ENCODE results near the gene LAPTM5. TPM values are rescaled to one million over a fixed set of nuclear protein-coding genes. Genes with fewer than 3 reads are reported as not detected.

LAPTM5 gene
- total RNA-seq, 1 donor from 2014 or later = 7.3 TPM

GRCh38 chr1:30743584-30744059 is 14.0 kb downstream of the LAPTM5 start:
- no peaks in the 10 kb centered on the region for H3K9me3 ChIP-seq (ENCODE audit: control insufficient read depth in 3 of 3, low read length in 3 of 3)
- no peak overlapping the region for H3K27ac ChIP-seq (ENCODE audit: low read depth, low read length)
- H3K27me3 ChIP-seq (ENCODE audit: control insufficient read depth in 3 of 3, insufficient read depth in 3 of 3, low read length in 3 of 3) = peaks cover 0 to 4% (median 0%) of the 10 kb centered on the region in 3 donors
- no peak overlapping the region for H3K9ac ChIP-seq (ENCODE audit: low read depth in 1 of 3, low read length in 3 of 3)
- peaks cover 6 to 20% (median 6%) of the 10 kb centered on the region in 3 donors for H3K4me1 ChIP-seq (ENCODE audit: control insufficient read depth in 3 of 3, insufficient read depth in 3 of 3, low read length in 3 of 3)
- no peaks in the 10 kb centered on the region for H3K36me3 ChIP-seq (ENCODE audit: control insufficient read depth in 3 of 3, insufficient read depth in 3 of 3, low read length in 3 of 3)
- H3K4me3 ChIP-seq (ENCODE audit: low read length in 3 of 3) = no peak overlapping the region

GRCh38 chr1:30742963-30743559 is 14.5 kb downstream of the LAPTM5 start:
- Histone ChIP-seq H3K27me3 (ENCODE audit: control insufficient read depth in 3 of 3, insufficient read depth in 3 of 3, low read length in 3 of 3) (peaks cover 0 to 4% (median 0%) of the 10 kb centered on the region in 3 donors), H3K27ac (ENCODE audit: low read depth, low read length) (no peak overlapping the region), H3K4me3 (ENCODE audit: low read length in 3 of 3) (no peak overlapping the region), H3K9ac (ENCODE audit: low read depth in 1 of 3, low read length in 3 of 3) (no peak overlapping the region), H3K9me3 (ENCODE audit: control insufficient read depth in 3 of 3, low read length in 3 of 3) (no peaks in the 10 kb centered on the region), H3K36me3 (ENCODE audit: control insufficient read depth in 3 of 3, insufficient read depth in 3 of 3, low read length in 3 of 3) (no peaks in the 10 kb centered on the region), H3K4me1 (ENCODE audit: control insufficient read depth in 3 of 3, insufficient read depth in 3 of 3, low read length in 3 of 3) (peaks cover 4 to 15% (median 4%) of the 10 kb centered on the region in 3 donors)

GRCh38 chr1:30742300-30742962 is 15.1 kb downstream of the LAPTM5 start:
- no peak overlapping the region for H3K27ac ChIP-seq (ENCODE audit: low read depth, low read length)
- H3K9ac ChIP-seq (ENCODE audit: low read depth in 1 of 3, low read length in 3 of 3) = no peak overlapping the region
- peaks cover 3 to 10% (median 4%) of the 10 kb centered on the region in 3 donors for H3K4me1 ChIP-seq (ENCODE audit: control insufficient read depth in 3 of 3, insufficient read depth in 3 of 3, low read length in 3 of 3)
- H3K4me3 ChIP-seq (ENCODE audit: low read length in 3 of 3) = no peak overlapping the region
- H3K27me3 ChIP-seq (ENCODE audit: control insufficient read depth in 3 of 3, insufficient read depth in 3 of 3, low read length in 3 of 3) = peaks cover 0 to 4% (median 3%) of the 10 kb centered on the region in 3 donors
- H3K36me3 ChIP-seq (ENCODE audit: control insufficient read depth in 3 of 3, insufficient read depth in 3 of 3, low read length in 3 of 3) = no peaks in the 10 kb centered on the region
- no peaks in the 10 kb centered on the region for H3K9me3 ChIP-seq (ENCODE audit: control insufficient read depth in 3 of 3, low read length in 3 of 3)

- Histone ChIP-seq H3K36me3 (ENCODE audit: control insufficient read depth in 3 of 3, insufficient read depth in 3 of 3, low read length in 3 of 3) (no peaks in the 10 kb centered on the region), H3K27me3 (ENCODE audit: control insufficient read depth in 3 of 3, insufficient read depth in 3 of 3, low read length in 3 of 3) (peaks cover 0 to 4% (median 3%) of the 10 kb centered on the region in 3 donors), H3K9ac (ENCODE audit: low read depth in 1 of 3, low read length in 3 of 3) (no peak overlapping the region), H3K27ac (ENCODE audit: low read depth, low read length) (no peak overlapping the region), H3K4me3 (ENCODE audit: low read length in 3 of 3) (no peak overlapping the region), H3K4me1 (ENCODE audit: control insufficient read depth in 3 of 3, insufficient read depth in 3 of 3, low read length in 3 of 3) (peaks cover 2 to 5% (median 4%) of the 10 kb centered on the region in 3 donors), H3K9me3 (ENCODE audit: control insufficient read depth in 3 of 3, low read length in 3 of 3) (no peaks in the 10 kb centered on the region)
These were observed 16.2 kb downstream of the LAPTM5 start for GRCh38 chr1:30741239-30741894.

- no peak overlapping the region for H3K27ac ChIP-seq (ENCODE audit: low read depth, low read length)
- no peak overlapping the region for H3K4me3 ChIP-seq (ENCODE audit: low read length in 3 of 3)
- H3K27me3 ChIP-seq (ENCODE audit: control insufficient read depth in 3 of 3, insufficient read depth in 3 of 3, low read length in 3 of 3) = peaks cover 0 to 4% (median 3%) of the 10 kb centered on the region in 3 donors
- H3K9me3 ChIP-seq (ENCODE audit: control insufficient read depth in 3 of 3, low read length in 3 of 3) = no peaks in the 10 kb centered on the region
- H3K4me1 ChIP-seq (ENCODE audit: control insufficient read depth in 3 of 3, insufficient read depth in 3 of 3, low read length in 3 of 3) = peaks cover 0 to 3% (median under 1%) of the 10 kb centered on the region in 3 donors
- H3K9ac ChIP-seq (ENCODE audit: low read depth in 1 of 3, low read length in 3 of 3) = no peak overlapping the region
- no peaks in the 10 kb centered on the region for H3K36me3 ChIP-seq (ENCODE audit: control insufficient read depth in 3 of 3, insufficient read depth in 3 of 3, low read length in 3 of 3)
These were observed 17.0 kb downstream of the LAPTM5 start for GRCh38 chr1:30740251-30741238.

GRCh38 chr1:30739601-30740000 is 18.0 kb downstream of the LAPTM5 start:
- Histone ChIP-seq H3K9me3 (ENCODE audit: control insufficient read depth in 3 of 3, low read length in 3 of 3) (no peaks in the 10 kb centered on the region), H3K27me3 (ENCODE audit: control insufficient read depth in 3 of 3, insufficient read depth in 3 of 3, low read length in 3 of 3) (peaks cover 0 to 4% (median 3%) of the 10 kb centered on the region in 3 donors), H3K27ac (ENCODE audit: low read depth, low read length) (no peak overlapping the region), H3K36me3 (ENCODE audit: control insufficient read depth in 3 of 3, insufficient read depth in 3 of 3, low read length in 3 of 3) (no peaks in the 10 kb centered on the region), H3K9ac (ENCODE audit: low read depth in 1 of 3, low read length in 3 of 3) (no peak overlapping the region), H3K4me3 (ENCODE audit: low read length in 3 of 3) (no peak overlapping the region), H3K4me1 (ENCODE audit: control insufficient read depth in 3 of 3, insufficient read depth in 3 of 3, low read length in 3 of 3) (peaks cover 0 to 3% (median 0%) of the 10 kb centered on the region in 3 donors)

GRCh38 chr1:30738715-30739559 is 18.6 kb downstream of the LAPTM5 start:
- Histone ChIP-seq H3K9ac (ENCODE audit: low read depth in 1 of 3, low read length in 3 of 3) (no peak overlapping the region), H3K27me3 (ENCODE audit: control insufficient read depth in 3 of 3, insufficient read depth in 3 of 3, low read length in 3 of 3) (peaks cover 0 to 4% (median 3%) of the 10 kb centered on the region in 3 donors), H3K4me1 (ENCODE audit: control insufficient read depth in 3 of 3, insufficient read depth in 3 of 3, low read length in 3 of 3) (peaks cover 0 to 3% (median 0%) of the 10 kb centered on the region in 3 donors), H3K4me3 (ENCODE audit: low read length in 3 of 3) (no peak overlapping the region), H3K36me3 (ENCODE audit: control insufficient read depth in 3 of 3, insufficient read depth in 3 of 3, low read length in 3 of 3) (no peaks in the 10 kb centered on the region), H3K9me3 (ENCODE audit: control insufficient read depth in 3 of 3, low read length in 3 of 3) (no peaks in the 10 kb centered on the region), H3K27ac (ENCODE audit: low read depth, low read length) (no peak overlapping the region)

GRCh38 chr1:30738040-30738714 is 19.4 kb downstream of the LAPTM5 start:
- Histone ChIP-seq H3K4me3 (ENCODE audit: low read length in 3 of 3) (no peak overlapping the region), H3K4me1 (ENCODE audit: control insufficient read depth in 3 of 3, insufficient read depth in 3 of 3, low read length in 3 of 3) (peaks cover 0 to 3% (median 0%) of the 10 kb centered on the region in 3 donors), H3K9ac (ENCODE audit: low read depth in 1 of 3, low read length in 3 of 3) (no peak overlapping the region), H3K9me3 (ENCODE audit: control insufficient read depth in 3 of 3, low read length in 3 of 3) (no peaks in the 10 kb centered on the region), H3K36me3 (ENCODE audit: control insufficient read depth in 3 of 3, insufficient read depth in 3 of 3, low read length in 3 of 3) (no peaks in the 10 kb centered on the region), H3K27ac (ENCODE audit: low read depth, low read length) (no peak overlapping the region), H3K27me3 (ENCODE audit: control insufficient read depth in 3 of 3, insufficient read depth in 3 of 3, low read length in 3 of 3) (peaks cover 0 to 4% (median 3%) of the 10 kb centered on the region in 3 donors)
